ENCODE results near the gene NHLH1.

NHLH1 gene

GRCh38 chr1:160359559-160360226 is 7.2 kb upstream of the NHLH1 start:
- no peak for DNase-seq

- DNase-seq, result no peak
Measured at GRCh38 chr1:160360227-160360695, 6.6 kb upstream of the NHLH1 start.

GRCh38 chr1:160361199-160361598 is 5.7 kb upstream of the NHLH1 start:
- no peak for DNase-seq

- DNase-seq, result no peak
Measured at GRCh38 chr1:160361814-160362167, 5.1 kb upstream of the NHLH1 start.

GRCh38 chr1:160362168-160362957 is 4.5 kb upstream of the NHLH1 start:
- peak; percentile 7 for DNase-seq

GRCh38 chr1:160363010-160363409 is 3.9 kb upstream of the NHLH1 start:
- DNase-seq, result no peak

DNA sequence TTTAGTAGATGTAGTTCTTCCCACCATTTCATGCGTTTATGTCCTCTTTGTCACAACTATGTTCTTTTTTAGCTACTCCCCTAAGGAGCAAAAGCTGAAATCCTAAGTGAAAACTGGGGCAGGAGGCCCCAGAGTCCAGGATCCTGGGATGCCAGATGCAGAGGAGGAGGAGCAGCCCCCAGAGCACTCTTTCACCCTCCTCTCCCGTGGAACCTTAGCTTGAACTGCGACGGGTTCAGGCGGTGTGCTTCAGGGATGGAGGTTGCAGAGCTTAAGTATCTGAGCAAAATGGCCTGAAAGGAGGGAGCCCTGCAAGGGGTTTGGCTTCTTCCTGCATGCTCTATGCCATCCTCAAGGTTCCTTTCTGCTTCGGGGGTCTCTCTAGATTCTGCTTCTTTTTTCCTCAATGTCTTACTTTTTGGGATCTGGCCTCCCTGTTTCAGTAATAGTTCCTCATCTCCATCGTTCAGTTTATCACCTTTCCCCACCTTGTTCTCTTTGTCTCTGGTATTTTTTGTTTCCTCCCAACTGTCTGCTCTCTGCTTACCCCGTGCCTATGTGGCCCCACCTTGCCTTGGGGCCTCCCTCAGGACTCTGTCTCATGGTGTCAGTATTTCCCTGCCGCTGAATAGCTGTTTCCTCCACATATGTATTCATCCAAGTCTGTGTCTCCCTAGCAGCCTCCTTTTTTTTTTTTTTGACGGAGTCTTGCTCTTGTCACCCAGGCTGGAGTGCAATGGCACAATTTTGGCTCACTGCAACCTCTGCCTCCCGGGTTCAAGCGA is 2.7 kb upstream of the NHLH1 start:
- DNase-seq, result no peak

- DNase-seq, result no peak
Measured at GRCh38 chr1:160365325-160365724, 1.5 kb upstream of the NHLH1 start.

- DNase-seq, result no peak
Measured at GRCh38 chr1:160367516-160367900, 637 bp downstream of the NHLH1 start.

DNA sequence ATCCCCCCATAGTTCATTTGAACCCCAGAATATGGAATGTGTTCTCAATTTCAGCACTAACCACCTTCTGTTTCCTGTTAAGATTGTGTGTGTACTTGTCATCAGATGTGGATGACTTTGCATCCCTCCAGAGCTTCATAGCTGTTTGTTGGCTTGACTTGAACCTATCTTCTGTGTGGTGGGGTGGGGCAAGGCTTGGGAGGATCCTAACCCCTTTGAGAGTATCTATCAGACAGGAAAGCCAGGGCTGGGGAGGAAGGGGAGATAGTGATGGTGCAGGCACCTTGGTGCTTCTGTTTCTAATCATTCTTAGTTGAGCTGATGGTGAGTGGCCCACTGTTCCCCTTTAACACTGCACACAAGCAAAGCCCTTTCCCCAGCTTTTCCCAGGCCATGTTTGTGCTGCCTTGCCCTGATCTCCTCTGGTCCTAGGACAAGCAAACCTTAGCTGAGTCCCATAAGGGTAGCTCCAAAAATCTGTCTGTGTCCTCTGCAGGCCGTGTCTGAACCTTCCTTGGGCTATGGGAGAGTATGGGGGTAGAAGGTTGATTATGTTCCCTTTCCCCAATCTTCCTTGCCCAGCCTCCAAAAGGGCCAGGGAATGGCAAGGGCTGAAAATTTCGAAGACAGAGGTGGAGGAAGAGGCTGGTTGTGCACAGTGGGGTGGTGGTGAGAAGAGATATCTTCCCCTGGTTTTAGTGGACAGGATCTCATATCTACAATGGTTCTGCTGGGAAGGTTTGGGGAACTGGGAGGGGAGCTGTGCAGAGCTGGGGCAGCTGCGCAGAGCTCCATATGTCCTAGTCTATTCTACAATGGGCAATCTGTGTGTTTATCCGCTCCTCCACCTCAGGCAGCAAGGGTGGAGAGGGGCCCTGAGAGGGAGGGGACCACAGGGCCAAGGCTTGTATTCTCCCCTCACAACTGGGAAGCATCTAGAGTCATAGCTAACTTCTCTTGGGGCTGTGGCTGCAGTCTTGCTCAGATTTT is 1.4 kb downstream of the NHLH1 start:
- no peak for DNase-seq

DNA sequence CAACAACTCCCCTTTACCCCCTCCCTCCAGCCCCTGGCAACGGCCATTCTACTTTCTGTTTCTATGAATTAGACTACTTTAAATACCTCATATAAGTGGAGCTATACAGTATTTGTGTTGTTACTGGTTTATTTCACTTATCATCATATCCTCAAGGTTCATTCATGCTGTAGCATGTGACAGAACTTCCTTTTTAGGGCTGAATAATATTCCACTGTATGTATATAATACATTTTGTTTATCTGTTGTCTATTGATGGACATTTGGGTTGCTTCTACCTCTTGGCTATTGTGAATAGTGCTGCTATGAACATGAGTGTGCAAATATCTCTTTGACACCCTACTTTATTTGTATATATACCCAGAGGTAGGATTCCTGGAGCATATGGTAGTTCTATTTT is 2.2 kb downstream of the NHLH1 start:
- DNase-seq, result no peak

DNA sequence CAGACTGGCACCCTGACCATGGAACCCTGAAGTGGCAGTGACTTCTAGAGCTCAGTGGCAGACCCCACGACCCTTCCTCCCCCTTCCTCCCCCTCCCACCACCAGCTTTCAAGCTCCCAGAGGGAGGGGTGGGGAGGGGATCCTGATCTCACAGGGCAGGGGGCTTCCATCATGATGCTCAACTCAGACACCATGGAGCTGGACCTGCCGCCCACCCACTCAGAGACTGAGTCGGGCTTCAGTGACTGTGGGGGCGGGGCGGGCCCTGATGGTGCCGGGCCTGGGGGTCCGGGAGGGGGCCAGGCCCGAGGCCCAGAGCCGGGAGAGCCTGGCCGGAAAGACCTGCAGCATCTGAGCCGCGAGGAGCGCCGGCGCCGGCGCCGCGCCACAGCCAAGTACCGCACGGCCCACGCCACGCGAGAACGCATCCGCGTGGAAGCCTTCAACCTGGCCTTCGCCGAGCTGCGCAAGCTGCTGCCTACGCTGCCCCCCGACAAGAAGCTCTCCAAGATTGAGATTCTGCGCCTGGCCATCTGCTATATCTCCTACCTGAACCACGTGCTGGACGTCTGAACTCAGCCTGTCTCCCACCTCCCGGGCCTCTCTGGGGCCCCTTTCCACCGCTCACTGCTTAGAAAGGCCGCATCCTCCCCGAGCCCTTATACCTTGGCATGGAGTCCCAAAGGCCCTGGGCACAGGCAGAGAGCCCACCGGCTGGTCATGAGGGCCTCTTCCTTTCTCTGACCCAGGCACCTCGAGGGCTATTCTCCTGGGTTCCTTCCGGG is 3.9 kb downstream of the NHLH1 start:
- DNase-seq, result no peak

- no peak for DNase-seq
Measured at GRCh38 chr1:160371346-160371631, 4.4 kb downstream of the NHLH1 start.

- no peak for DNase-seq
Measured at GRCh38 chr1:160371756-160372155, 4.9 kb downstream of the NHLH1 start.

- DNase-seq, result no peak
Measured at GRCh38 chr1:160373696-160374095, 6.8 kb downstream of the NHLH1 start.

GRCh38 chr1:160374306-160375110 is 7.6 kb downstream of the NHLH1 start:
- DNase-seq, result no peak

- DNase-seq, result peak; percentile 5
Measured at GRCh38 chr1:160375788-160376524, 9.1 kb downstream of the NHLH1 start.

GRCh38 chr1:160376525-160377131 is 9.8 kb downstream of the NHLH1 start:
- peak; percentile 88 for DNase-seq

DNA sequence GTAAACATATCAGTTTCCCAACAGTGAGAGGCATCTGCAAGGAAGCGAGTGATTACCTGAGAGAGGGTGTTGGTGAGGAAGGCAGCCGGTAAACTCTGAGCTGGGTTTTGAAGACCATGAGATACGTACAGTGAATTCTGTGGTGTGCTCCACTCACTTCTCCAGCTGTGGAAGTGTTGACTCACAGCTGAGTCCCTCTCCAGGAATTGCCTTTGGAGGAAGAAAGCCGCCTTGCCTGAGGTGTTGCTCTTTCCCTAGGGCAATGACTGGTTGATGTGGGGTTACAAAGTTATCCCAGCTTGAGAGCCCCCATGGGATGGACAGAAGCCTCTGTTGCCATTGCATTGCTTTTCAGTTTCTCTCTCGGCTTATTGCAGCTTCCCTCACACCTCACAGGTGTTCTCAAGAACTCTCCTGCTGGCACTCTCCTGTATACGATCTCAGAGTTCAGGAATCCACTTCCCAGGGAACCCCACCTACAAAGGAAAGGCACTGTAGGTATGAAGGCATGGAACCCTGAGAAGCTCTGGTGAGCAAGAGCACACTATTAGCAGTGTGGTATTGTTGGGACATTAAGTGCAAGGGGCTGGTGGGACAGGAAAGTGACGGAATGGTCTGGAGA is 10.8 kb downstream of the NHLH1 start:
- DNase-seq, result no peak

Data from NCI-H2227 treated with DMSO at 0.1 percent for 48 hours (cell line).